IPS DF 4.7 (cell line): Measurements from ENCODE around the gene CORO7.

Experiments used
- DNase-seq: peaks from one replicate; pipeline ENCODE4 v3.0.0-alpha.2; 2013; ENCODE audit warnings: low spot score; ENCODE audit errors: extremely low read depth

Gene CORO7

DNA sequence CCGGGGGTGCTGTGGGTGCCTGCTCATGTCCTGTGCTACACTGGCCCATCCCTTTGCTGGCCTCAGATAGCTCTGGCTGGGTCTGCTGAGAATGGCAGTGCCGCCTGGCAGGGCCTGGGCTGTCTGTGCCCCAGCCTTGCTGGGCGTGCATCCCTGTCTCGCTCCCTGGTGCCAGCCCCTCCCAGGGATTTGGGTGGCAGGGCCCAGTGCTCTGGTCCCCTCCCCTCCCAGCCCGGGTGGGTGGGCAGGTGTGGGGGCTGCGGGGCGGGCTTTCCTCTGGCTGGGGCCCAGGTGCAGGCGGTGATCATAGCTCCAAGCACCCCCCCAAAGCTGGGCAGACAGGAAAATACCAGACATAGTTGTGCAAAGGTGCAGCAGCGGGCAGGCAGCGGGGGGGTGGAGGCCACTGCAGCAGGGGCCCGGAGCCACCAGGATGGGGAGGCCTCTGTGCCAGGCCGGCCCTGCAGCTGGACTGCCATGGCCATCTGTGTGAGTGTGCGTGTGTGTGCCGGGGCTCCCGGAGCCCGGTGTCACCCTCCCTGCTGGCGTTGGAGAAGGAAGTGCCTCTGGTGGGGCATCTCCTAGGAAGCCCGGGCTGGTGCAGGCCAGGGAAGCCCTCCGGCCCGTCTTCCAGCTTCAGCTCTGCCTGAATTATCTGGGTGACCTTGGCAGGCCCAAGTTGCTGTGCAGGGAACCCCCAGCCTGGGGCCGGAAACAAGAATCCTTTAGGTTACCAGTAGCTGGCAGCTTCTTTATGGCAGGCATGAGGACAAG lies 93.1 kb downstream of the CORO7 start:
- no peak for DNase-seq

DNA sequence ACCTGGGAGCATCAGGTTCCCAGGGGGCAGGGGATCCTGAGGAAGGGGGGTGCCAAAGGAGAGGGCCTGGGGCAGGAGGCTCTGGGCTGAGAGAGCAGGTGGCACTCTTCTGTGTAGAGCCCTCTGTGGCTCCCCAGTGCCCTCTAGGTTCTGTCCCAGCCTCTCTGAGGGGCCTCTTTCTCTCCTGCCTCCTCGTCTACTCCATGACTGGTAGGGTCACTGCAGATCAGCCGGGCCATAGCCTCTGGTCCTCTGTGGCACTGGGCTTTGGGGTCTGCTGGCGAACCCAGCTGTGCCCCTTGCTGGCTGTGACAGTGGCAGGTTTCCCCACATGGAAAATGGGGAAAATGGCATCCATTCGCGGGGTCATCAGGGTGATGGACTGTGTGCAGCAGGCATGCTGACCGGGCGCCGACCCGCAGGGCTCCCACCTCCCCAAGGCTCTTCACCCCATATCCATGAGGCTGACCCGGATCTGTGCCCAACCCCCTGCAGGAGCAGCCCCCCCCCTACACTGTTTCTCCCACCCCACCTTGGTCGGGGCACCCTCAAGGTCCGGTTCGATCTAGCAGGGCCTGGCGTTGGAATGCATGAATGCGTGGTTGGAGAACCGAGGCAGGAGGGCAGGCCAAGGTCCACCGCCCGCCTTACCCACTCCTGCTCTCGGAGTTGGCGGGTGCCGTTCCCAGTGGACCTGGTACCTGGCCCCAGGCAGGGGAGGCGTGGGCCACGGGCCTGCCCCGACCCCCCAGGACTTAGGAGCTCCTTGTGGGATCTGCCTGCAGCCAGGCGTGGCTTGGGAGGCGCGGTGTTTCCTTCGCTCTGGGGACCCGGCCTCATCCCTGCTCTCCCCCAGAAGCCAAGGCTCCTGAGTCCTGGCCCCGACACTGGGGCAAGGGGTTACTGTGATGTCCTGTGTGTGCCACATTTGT lies 94.0 kb downstream of the CORO7 start:
- no peak for DNase-seq

- DNase-seq, result no peak
These were observed 94.9 kb downstream of the CORO7 start for GRCh38 chr16:4321286-4322120.

- no peak for DNase-seq
These were observed 95.7 kb downstream of the CORO7 start for GRCh38 chr16:4320571-4321137.

DNA sequence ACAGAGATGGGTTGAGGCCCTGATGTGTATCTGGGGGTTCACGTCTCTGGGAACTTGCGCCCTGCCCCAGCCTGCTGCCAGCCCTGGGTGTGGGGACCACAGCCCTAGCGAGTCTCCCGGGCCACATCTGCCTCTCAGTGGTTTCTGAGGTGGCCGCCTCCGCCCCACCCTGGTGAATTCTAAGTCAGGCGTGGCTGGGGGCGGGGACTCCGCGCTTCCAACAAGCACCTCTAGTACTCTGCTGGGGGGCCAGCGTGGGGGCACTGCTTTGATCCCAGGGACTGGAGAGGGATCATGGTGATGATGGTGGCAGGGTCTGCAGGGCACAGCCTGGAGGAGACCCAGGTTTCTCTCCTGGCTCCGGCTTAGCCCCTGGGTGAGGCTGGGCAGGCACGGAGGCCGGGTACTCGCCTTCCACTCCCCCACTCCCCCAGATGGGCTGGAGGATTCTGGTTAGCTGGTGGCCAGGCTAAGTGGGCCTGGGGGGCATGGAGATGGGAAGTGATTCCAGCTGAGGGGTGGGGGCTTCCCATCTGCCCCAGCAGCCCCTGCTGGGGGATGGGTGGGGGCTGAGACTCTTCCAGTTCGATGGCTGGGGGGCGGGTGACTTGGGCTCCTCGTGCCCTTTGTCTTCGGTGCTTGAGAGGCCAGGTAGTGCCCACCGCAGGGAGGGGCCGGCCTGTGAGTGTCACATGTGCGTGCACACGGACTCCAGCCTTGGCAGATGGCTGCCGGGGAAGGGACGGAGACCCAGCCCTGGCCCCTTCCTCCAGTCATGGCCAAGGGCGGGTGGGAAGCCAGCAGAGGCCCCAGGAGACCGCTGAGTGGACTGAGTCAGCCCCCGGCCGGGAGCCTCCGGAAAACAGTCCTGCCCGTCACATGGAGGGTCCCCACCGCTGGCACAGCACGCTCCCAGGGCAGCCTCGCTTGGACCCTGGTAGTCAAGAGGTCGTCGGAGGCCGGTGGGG lies 96.7 kb downstream of the CORO7 start:
- DNase-seq, result no peak

DNA sequence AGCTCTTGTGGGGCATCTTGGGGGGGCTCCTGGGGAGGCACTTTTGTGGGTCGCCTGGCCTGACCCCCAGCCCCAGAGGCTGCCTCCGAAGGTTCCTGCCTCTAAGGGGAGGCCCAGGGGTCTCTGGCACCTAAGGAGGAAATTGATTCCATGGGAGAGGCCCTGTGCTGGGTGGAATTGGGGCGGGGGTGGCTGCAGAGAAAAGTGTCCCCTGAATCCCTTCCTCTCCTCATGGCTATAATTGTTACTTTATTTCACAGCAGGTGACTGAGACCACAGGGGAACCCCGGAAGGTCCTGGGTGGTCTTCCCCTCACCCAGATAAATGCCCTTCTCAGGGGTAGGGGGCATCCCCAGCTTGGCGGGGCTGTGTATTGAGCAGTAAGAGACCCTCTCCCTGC lies 97.4 kb downstream of the CORO7 start:
- DNase-seq, result no peak

- no peak for DNase-seq
These were observed 97.9 kb downstream of the CORO7 start for GRCh38 chr16:4318451-4318910.

- DNase-seq, result no peak
These were observed 98.6 kb downstream of the CORO7 start for GRCh38 chr16:4317532-4318450.

- DNase-seq, result no peak
These were observed 99.4 kb downstream of the CORO7 start for GRCh38 chr16:4316864-4317531.

DNA sequence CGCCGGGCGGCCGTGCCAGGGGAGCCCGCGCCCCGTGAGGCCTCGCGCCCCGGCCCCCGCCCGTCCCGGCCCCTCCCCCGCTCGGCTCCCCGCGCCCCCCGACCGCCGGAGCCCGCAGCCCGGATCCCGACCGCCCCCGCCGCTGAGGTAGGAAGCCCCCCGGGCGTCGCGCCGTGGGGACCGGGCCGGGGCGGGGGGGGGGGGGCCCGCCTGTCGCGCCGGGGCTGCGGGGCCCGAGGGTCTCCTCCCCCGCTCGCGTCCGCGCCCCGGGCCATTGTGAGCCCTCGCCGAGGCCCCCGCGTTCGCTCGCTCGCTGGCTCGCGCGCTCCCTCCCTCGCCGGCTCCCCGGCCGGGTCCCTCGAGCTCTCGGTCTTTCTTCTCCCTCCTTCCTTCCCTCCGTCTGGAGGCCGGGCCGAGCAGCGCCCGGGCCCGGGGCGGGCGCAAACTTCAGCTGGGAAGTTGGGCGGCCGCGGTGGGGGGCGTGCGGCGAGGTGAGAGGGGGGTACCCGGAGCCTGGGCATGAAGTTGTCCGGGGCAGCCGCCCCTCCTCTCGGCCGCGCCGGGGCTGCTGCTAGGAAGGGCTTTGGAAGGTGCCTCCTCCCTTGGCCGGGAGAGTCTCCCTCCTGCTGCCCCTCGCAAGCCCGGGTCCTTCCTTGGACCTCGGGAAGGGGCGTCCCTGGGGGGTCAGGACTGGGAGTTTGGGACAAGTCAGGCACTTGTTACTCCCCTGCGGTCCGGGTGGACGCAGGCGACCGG lies 100.1 kb downstream of the CORO7 start:
- DNase-seq, result no peak

DNA sequence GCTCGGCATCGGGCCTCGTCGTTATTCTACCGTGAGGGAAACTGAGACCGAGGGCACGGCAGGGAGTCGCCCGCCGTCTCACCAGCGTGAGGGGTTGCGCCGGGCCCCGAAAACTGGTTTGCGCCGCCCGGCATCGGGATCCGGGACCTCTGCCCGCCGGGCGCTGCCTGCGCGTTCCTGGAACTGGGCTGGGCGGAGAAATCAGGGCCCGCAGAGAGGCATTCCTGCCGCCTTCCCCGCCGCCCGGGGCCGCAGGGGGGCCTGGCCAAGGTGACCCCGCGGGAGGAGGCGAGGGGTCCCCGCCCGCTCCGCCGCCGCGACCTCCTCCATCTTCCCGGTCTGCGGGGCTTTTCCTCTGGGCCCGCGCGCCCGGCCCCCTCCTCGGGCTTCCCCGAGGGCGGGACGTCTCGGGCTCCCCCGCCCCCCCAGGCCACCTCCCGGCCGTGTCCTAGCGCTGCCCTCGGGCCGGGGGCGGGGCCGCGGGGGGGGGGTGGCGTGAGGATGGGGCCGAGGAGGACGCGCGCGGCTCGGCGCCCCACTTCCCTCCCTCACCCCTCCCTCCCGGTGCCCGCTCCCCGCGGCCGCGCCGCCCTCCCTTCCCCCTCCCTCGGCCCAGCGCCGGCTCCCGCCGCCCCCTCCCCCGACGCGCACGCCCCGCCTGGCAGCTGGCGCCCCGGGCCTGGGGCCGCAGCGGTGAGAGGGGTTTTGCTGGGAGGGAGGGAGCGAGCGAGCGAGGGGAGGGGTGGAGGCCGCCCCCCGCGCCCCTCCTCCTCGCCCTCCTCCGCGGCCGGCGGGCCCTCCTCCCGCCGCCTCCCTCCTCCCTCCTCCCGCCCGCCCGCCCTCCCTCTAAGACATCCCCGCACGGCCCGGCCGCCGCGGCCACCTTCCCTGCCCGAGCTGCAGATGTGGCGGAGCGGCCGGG lies 100.9 kb downstream of the CORO7 start, which contains the start of gene GLIS2:
Gene GLIS2 (plus strand): TSS at position 882 of the 922 bp plus-strand sequence. CDS start 16,214 bp downstream, outside the sequence.
- no peak for DNase-seq

DNA sequence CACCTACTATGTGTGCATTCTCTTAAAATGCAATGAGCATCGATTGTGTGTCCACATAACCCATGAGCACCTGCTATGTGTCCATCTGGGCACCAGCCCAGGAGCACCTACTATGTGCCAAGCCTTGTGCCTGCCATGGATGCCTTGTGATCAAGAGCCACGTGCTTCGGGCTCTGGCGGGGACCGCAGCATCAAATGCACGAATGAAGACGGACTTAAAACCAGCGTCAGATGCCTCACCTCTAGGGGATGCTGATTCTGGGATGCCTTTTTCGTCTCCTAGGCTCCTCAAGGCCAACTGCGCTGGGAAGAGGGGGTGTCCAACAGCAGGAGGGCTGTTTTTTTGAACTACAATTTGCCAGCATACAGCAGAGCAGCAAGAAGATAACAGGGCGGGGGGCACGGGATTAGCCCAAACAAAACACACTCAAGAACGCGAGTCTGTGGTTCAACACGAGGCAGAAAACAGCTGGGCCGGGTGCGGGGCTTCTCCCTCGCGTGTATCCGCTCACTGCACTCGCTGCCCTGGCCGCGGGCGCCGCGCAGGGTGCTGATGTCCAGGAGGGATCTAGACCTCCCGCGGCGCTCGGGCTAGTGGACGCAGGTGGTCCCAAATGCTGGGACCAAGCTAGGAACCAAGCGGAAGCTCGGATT lies 101.7 kb downstream of the CORO7 start:
- DNase-seq, result no peak

DNA sequence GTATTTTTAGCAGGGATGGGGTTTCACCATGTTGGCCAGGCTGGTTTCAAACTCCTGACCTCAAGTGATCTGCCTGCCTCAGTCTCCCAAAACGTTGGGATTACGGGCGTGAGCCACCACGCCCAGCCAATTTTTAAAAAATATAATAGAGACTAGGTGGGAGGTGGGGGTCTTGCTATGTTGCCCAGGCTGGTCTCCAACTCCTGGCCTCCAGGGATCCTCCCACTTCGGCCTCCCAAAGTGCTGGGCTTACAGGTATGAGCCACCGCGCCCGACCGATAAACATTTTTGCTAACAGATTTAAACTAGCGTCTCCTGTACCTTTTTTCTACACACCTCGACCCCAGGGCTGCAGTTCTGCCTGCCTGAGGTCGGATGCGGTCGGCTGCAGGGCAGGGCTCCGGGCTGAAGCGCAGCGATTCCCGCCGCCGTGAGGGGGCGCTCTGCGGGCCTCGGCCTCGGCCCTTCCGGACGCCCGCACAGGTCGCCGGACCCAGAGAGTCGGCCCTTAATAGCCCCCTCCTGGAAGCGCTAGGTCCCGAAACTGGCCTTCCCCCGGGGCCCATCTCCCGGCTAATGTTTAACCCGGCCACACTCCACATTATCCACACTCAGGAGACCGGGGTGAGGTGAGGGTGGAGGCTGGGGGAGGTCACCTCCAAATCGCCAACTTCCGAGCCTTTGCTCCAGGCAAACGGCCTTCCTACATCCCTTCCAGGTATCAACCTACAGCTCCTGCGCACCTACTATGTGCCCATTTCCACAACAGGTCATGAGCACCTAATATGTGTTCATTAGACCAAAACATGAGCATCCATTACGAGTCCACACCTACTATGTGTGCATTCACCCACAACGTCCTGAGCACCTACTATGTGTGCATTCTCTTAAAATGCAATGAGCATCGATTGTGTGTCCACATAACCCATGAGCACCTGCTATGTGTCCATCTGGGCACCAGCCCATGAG lies 102.5 kb downstream of the CORO7 start:
- no peak for DNase-seq

- DNase-seq, result no peak
These were observed 106.5 kb downstream of the CORO7 start for GRCh38 chr16:4309833-4310266.
